Fibroblast of upper back skin (primary cell): ENCODE data around the gene KRT16.
"Not testable (repeated sequence)": the region's sequence is repeated elsewhere in the genome, so short reads cannot be mapped to it uniquely, and the experiment has no call there.

ENCODE experiments used
- DNase-seq: peaks from one replicate; pipeline ENCODE4 v3.0.0-alpha.2; 2013

KRT16 gene

DNA sequence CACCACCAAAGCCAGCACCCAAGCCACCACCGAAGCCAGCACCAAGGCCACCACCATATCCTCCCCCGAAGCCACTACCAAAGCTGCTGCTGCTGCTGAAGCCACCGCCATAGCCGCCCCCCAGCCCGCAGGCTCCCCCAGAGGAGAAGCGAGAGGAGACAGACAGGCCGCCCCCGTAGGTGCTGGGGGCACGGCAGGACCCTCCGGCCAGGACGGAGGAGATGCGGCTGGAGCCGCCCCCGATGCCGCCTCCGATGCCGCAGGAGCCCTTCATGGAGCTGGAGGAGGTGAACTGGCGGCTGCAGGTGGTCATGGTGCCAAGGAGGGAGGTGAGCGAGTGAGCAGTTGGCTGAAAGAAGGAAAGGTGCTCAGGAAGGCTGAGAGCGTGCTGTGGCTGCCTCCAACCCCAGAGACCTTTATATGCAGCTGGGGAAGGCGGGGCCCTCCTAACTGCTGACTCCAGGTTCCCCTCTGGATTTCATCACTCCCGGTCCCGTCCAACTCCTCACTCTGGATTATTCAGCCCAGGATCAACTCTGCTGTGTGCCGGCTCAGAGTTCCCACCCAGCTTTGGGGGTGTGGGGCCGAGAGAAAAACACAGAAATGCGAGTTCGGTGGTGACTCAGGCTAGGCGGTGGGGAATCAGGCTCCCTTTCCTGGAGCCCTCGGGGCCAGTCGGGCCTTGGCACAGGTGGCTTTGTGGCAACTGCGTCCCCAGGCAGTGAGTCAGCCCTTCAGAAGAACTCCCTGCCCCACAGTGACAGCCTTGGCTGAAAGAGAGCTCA lies at the start of gene KRT16:
Gene KRT16 (minus strand): TSS at position 392 of the 785 bp plus-strand sequence. CDS start 79 bp downstream, at position 313.
- not testable (repeated sequence) for DNase-seq

DNA sequence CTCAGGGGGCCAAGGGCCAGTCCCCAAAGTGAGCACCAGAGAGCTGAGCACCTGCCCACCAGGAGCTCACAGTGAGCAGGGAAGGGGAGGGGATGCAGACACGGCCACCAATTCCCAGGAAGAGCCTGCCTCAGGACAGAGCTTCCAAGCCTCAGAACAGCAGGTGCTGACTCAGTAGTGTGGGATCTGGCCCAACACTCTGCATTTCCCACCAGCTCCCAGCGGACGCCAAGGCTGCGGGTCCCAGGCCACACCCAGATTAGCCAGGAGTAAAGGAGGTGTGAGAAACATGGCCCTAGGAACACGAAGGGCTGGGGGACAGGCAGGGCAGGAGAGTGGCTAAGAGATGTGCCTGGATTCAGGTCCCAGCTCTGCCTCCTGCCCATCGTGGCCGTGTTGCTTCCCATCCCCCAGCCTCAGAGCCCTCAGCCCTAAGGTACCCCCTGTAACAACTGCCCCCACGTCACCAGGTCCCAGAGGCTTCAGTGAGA lies 47.7 kb upstream of the KRT16 start:
- no peak for DNase-seq

DNA sequence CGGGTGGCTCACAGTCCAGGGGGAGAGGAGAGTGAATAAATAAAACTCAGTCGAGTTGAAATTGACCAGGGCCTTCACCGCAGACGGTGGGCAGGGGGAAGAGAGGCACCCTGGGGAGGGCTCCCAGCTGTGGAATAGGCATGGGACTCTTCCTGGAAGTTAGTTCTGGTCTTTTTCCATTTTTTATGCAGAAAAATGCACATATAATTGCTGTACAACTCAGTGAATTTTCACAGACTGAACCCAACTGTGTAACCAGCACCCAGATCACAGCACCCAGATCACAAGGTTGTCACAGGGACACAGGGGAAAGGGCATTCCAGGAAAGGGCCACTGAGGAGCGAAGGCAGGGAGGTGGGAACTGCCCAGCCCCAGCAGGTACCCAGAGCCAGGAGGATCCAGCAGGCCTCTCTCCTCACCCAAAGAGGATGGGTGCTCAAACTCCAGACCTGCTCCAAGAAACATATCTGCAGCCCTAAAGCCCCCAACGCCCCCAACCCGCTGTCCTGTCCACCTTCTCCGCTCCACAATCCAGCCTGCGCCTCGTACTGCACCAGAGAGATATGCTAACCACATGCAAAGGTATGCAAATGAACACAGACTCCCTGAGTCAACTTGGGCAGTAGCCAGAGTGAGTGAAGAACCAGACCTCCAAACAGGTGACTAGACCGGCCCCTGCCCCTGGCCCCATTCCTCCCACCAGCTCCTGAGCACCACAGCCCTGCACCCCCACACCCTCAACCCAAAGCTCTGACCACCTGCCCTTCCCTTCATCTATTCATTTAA lies 47.1 kb upstream of the KRT16 start:
- no peak for DNase-seq

DNA sequence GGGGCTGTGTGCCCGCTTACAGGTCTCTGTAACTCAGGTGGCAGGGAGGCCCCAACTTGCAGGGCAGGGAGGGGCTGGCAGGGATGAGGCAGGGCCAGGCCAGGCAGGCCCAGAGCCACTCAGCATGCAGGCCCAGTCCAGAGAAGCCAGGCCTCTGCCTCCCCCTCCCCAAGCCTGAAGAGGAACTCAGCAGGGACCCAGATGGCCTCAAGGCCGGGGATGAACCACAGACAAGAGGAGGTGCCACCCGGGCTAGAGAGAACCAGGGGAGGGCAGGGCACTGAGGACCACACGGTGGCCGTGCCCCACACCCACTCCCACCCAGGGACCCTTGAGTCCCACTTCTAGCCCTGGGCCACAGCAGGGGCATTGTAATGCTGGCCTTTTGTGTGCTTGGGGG lies 46.3 kb upstream of the KRT16 start:
- no peak for DNase-seq

DNA sequence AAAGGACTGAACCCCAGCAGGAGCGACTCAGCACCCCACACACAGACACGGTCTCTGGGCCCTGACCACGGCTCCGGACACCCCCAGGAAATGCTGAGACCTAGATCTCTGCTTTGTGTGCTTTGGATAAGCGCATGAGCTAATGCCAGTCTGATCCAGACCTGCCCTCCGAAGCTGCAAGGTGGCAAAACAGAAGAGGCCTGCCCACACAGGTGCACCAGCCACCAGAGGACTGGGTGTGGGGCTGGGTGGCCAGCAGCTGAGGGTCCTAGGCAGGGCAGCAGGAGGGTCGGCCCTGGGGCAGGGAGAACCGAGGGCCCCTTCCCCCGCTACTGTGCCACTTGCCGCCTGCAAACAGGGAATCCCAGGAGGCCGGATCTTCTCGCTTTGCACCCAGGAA lies 45.4 kb upstream of the KRT16 start:
- DNase-seq, result no peak

DNA sequence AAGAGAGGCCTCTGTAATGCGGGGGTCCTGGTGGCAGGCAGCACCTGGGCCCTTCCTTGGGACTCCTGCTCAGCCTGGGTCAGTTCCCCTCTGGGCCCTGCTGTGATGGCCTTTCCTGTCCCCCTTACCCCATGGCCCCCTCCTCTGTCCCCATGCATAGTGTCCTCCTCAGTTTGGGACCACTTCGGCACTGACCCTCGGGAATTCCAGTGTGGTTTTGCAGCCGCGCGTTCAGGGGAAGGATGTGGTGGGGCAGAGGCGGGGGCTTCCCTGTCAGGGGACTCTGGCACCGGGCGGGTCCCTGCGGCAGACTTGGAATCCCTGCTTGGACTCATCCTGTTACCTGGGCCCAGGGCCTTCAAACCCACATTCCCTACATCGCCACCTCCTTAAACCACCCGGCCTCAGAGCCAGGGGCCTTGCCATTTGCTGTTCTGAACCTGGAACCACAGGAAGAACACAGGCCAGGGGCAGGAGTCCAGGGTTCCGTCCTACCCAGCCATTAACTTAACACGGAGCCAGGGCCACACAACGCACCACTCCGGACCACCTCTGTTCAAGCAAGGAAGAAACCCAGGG lies 44.7 kb upstream of the KRT16 start:
- no peak for DNase-seq

DNA sequence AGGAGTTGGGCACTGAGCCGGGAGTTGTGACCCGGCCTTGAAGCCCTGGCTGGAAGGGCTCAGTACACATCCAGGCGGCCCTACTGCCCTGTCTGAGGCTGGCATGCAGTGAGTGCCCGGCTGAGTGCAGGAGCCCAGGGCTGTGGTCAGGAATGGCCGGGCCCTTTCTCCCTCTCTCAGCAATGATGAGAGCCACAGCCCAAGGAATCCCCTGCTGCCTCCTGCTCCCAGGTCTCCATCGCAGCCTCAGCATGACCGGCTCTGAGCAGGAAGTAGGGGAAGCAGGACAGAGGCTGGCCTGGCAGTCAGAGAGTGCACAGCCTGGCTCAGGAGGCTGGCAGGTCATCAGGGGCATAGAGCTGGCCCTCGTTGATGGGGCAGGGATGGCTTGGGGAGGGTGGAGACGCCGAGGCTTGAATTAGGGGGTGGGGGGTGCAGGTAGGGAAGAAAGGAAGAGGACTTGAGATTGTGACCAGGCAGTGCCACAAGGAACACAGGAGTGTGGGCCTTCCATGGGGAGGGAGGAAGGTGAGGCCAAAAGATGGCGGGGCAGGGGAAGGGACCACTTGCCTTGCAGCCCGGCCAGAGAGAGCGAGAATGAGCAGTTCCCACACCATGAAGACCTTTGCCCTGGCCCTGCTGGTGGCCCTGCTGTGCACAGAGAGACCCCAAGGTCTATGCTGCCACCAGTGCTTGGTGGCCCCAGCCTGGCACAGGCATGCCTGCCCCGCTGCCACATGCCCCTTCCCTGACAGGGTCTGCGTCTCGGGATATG lies 43.9 kb upstream of the KRT16 start:
- no peak for DNase-seq

DNA sequence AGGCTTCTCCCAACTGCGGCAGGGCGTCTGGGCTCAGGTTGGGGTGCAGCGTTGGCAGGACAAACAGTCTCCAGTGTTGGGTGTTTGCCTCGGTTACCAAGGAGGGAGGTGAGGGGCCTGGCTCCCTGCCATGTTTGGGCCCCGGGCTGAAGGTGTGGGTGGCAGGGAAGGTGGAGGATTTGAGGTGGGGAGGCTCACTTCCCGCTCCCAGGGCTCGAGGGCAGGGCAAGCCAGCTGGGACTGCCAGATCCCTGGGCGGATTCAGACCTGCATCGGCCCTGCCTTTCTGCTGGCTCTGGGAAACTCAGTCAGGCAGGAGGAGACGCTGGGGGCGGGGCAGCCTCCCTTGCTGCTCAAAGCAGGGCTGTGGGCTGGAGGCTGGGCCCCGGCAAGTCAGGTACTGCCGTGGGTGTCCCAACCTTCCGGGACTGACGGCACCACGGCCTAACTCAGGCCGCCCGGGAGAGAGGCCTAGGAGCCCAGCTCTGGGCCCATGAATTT lies 43.1 kb upstream of the KRT16 start:
- no peak for DNase-seq

DNA sequence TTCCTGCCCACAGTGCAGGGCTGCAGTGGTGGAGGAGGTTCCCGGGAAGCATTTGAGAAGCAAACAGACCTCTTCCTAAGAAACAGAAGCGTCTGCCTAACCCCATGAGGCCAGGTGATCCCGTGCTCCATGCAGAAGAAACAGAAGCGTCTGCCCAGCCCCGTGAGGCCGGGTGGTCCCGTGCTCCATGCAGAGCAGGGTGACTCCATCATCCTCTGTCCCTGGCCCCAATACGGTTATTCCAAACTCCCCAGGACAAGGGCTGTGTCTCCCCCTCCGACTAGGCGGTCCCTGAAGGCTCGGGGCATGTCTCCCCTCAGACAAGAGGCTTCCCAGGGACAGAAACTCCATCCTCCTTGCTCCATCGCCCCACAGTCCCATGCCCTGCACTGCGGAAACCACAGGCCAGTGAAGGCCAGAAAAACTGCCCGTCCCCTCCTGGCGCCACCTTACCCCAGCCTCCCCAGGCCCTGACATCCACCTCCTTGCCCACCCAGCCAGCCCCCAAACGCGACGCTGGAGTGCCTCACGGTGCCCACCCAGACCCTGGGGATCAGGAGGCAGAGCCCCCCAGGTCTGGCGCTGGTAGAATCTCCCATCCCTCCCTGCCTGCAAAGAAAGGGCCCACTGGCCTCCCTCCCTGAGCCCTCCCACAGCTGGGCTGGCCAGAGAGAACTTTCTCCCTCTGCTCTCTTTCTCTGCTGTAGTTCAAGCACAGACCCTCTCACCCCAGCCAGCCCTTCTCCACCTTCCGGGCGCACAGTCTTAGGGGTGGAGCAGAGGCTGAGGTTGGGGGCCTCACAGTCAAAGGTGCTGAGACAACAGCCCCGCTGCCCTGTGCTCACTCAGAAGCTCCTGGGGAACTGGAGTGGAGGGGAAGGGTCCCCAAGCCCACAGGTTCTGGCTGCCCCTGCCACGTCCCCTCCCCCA lies 42.4 kb upstream of the KRT16 start:
- no peak for DNase-seq

DNA sequence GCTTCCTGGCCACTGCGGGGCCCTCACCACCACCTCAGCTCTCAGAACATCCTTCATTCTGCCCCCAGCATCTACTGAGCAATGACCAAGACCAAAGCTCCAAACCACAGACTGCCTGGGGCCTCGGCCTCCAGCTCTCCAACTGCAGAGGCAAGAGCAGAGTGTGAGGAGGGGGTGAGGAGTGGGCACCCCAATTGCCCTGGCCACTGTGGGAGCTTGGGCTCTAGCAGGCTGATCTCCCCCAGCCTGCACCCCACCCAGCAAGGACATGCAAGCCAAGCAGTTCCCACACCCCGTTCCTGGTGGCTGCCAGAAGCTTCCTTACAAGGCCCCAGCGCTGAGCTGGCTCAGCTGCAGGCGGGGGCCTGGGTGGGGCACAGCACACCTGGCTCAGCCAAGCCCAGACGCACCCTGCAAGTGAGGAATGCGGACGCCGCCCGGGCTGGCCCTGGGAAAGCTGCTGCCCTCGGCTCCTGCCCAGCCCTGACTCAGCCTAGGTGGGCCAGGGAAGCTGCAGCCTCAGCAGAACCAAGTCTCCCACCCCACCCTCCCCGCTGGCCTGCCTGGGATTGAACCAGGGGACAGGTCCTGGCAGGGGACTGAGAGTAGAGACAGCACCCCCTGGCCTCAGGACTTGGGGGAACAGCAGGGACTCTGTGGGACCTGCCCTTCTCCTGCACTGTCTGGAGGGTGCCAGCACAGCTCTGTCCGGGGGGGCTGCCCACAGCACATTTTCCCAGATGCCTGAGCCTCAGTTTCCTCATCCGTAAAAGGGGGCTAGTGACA lies 41.5 kb upstream of the KRT16 start:
- DNase-seq, result no peak

DNA sequence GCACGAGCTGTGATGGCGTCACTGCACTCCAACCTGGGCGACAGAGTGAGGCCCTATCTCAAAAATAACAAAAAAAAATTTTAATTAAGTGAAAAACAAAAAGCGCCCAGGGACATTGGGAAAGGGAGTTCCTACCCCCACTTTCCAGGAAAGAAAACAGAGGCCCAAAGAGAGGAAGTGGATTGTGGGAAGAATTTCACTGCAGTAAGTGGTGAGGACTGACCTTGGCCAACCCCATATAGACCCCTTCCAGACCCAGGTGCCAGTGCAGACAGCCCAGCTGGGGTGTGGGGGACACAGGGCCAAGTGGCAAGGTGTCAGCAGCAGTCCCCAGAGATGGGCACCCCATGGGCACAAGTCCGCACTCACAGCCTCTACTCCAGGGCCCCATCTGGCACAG lies 40.9 kb upstream of the KRT16 start:
- DNase-seq, result no peak

DNA sequence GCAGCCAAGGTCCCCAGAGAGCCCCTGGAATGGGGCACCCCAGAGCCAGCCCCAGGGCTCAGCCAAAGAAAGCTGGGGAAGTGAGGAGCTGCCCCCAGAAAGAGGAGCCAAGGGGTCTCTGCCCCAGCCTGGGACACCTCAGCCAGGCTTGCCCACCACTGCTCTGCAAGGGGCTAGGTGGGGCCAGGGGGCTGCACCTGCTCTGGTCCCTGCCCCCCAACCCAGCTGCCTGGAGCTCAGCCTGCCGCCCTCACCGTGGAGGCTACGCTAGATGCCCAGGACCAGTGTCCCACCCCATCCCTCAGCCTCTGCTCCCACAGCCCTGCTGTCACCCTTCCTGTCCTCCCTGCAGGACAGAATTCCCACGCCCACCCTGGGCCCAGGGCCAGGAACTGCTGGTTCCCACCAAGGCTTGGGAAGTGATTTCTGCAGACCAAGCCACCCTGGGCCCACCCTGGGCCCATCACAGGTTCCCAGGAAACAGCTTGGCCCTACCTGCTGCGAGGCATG lies 39.9 kb upstream of the KRT16 start:
- no peak for DNase-seq

DNA sequence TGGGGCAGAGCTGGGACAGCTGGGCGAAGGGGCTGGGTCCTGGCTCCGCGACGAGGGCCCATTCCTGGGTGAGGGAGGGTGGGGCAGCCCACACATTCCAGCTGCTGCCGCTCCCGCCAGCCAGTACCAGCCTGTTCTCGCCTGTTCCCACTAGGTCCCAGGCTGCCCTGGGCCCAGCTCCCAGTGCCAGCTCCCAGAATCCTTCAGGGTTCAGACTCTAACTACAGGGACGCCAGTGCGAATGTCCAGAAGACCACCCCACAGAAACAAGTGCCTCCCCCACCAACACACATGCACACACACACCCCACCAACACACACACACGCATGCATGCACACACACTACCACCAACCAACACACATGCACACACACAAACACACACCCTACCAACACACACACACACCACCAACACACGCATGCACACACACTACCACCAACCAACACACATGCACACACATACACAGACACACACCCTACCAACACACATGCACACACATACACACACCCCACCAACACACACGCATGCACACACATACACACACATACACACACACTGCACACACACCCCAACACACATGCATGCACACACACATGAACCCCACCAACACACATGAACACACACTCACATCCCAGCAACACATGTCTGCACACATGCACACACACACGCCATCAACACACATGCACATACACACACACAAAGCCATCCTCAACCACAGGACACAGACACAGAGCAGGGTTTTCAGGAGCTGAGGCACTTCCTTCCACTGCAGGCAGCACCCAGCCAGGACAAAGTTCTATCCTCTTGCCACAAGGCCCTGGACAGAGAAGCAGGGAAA lies 39.3 kb upstream of the KRT16 start:
- no peak for DNase-seq

DNA sequence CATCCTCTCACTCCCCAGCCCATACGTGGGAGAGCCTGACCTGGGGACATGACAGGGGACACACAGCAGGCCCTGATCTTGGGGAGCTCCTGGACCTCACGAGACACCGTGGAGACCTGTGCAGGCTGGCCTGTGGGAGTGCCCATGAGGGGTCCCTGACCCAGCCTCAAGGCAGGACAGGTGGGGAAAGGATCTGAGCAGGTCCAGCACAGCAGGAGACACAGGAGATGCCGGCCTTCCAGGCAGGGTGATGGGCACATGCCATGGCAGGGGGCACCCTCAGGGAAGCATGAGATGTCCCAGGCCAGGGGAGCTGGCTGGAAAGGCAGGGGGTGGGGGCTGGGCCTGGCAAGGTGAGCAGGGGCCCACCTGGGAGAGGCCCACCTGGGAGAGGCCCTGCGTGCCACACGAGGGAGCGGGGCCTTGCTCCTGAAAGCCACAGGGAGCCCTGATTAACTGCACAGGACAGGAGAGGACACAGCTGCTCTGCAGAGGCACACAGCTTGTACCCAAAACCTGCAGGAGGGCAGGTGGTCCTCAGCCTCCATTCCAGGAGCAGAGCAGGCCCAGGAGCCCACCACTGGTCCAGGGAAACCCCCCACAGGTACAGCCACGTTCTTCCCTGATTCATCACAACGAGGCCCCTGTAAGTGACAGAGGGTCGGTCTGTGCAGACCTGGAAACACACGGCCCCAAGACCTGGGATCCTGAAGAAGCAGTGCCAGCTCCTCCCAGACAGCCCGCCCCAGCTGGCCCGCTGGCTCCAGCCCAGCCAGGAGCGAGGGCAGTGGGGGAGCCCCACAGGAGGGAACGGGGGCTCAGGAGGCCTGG lies 38.4 kb upstream of the KRT16 start:
- no peak for DNase-seq

DNA sequence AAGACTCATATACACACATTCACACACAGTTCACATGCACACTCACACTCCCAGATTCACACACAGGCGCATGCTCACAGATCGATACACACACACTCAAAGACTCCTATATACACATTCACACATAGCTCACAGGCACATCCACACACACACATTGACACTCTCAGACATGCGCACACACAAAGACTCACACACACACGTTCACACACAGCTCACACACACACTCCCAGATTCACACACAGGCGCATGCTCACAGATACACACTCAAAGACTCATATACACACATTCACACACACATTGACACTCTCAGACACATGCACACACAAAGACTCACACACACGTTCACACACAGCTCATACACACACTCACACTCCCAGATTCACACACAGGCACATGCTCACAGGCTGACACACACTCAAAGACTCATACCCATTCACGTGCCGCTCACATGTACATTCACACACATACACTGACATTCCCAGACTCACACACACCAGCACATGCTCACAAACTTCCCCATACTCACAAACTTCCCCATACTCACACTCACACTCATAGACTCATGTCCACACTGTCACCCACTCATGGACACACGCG lies 37.5 kb upstream of the KRT16 start:
- DNase-seq, result no peak

DNA sequence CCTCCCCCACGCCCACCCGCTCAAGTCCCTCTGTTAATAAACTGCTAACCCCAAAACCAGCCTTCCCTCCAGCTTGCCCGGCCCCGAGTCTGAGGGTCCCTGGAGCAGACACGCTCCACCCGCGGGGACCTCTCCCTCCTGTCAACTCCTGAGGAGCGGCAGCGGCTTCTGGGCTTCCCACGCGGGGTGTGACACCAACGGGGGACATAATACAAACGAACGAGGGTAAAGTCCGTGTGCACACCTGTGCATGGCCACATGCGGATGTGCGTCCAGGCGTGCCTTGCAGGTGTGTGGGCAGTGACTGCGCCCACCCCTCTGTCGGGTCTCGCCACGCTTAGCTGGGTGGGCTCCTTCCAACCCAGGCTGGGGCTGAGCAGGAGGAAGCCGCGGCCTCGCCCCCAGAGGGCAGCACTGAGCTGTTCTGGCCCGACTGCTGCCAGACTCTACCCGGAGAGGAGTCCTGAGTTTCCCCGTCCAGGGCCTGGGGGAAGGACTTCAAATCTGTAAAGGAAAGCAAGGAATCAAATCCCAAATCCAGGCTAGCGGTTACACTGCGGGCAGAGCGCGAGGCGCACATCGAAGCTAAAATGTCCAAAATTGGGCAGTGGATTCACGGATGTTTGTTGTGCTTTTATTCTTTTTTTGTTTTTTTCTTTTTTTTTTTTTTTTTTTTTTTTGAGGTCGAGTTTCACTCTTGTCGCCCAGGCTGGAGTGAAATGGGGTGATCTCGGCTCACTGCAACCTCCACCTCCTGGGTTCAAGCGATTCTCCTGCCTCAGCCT lies 36.0 kb upstream of the KRT16 start:
- peak; percentile 85 for DNase-seq

DNA sequence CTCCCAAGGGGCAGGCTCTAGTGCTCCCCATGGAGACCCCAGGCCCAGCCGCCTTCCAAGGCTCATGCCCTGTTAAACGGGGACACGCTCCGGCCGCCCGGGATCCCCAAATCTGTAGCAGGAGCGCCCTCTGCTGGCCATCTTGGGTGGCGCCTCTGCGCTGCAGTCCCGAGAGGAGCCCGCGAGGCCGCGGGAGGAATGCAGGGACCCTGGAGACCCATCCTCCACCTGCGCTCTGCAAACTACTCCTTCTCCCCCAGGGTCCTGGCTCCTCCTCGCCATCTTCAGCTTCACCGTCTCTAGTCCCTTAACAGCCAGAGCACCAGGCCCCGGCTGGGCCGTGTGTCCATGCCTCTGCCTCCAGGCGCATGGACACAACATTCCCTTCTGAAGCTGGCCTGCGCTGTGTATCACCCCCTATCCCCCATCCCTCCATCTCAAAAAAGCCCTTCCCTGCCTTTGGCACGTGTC lies 35.4 kb upstream of the KRT16 start:
- peak; percentile 77 for DNase-seq
